Measurements from ENCODE around the gene TRIM68.

The TRIM68 gene

DNA sequence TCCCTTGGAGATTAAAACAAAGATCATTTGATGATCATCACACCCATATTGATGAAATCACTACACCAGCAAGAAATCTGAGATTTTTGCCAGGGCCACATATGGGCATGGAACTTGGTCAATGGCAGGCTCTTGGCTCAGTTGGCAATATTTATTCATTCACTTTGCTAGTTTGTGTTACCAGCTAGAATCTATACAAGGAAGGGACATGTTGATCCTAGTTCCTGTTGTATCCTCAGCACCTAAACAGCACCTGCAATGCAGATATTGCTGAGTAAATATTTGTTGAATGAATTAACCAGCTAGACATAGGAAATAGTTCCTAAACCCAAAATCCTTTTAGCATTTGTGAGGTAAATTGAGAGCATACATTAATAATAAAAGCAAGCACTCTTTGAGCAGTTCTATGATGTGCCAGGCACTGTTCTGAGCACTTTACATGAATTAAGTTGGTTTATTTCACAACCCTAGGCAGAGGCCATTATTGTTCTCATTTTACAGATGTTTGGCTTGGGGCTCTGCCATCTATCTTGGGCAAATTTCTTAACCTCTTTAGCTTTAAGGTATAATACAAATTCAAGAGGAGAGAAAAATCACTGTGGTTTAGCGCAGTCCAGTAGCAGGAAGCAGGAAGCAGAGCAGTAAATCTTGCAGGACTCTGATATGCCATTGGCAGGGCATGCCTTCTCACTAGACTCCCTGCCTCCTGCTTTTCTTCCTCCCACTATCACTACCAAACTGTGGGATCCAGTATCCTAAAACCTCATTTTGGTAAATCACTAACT lies 1.6 kb downstream of the TRIM68 start:
- DNase-seq = no peak

- no peak for DNase-seq
These were observed 3.0 kb downstream of the TRIM68 start for GRCh38 chr11:4605057-4605456.

- DNase-seq = no peak
These were observed 14.3 kb downstream of the TRIM68 start, which contains the start of gene OR52I1 for GRCh38 chr11:4593739-4594138. Gene OR52I1 (plus strand): TSS chr11:4594039. CDS start chr11:4594039, 0 bp downstream.

DNA sequence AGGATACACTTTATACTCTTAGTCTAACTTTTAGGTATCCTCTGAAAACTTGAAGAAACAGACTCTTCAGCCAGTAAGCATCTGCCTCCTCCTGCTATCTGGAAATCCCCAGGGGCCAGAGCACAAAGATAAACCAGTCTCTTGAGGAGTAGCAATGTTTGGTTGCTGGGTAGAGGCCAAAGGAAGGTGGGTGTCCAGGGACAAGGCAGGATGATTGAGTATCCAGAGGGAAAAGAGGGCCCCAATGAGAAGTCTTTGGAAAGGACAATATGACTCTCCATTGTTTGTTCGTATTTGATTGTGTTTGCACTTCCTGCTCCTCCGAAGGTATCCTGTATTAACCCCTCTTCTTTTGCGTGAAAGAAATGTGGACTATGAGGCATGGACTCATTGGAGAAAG lies 19.0 kb downstream of the TRIM68 start:
- DNase-seq = no peak

- DNase-seq = no peak
These were observed 26.6 kb downstream of the TRIM68 start, which contains the start of gene OR52I2 for GRCh38 chr11:4581443-4581842. Gene OR52I2 (plus strand): TSS chr11:4581743.

GRCh38 chr11:4580124-4580523 lies 27.9 kb downstream of the TRIM68 start:
- DNase-seq = no peak

- no peak for DNase-seq
These were observed 29.4 kb downstream of the TRIM68 start for GRCh38 chr11:4578624-4579023.

DNA sequence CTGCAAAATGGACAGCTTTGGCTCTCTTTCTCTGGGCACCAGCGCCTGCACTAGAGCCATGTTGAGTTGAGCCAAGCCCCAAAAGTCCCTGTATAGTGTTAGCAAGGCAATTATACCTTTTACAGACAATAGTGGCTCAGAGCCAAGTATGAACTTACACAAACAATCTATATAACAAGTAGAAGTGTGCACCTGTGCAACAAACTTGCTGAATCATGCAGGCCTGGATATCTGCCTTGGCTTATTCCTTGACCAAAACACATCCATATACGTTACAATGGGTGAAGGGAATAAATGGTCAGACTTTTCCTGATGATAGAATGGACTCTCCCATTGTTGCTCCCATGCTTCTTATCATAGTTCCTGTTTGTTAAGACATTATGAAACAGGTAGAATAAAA lies 30.3 kb downstream of the TRIM68 start:
- DNase-seq = no peak

GRCh38 chr11:4576880-4577279 lies 31.2 kb downstream of the TRIM68 start:
- no peak for DNase-seq

GRCh38 chr11:4569075-4569474 lies 39.0 kb downstream of the TRIM68 start:
- no peak for DNase-seq

- no peak for DNase-seq
These were observed 42.7 kb downstream of the TRIM68 start for GRCh38 chr11:4565371-4565770.

- DNase-seq = no peak
These were observed 47.6 kb downstream of the TRIM68 start for GRCh38 chr11:4560467-4560866.

GRCh38 chr11:4559527-4560440 lies 48.2 kb downstream of the TRIM68 start:
- DNase-seq = no peak

DNA sequence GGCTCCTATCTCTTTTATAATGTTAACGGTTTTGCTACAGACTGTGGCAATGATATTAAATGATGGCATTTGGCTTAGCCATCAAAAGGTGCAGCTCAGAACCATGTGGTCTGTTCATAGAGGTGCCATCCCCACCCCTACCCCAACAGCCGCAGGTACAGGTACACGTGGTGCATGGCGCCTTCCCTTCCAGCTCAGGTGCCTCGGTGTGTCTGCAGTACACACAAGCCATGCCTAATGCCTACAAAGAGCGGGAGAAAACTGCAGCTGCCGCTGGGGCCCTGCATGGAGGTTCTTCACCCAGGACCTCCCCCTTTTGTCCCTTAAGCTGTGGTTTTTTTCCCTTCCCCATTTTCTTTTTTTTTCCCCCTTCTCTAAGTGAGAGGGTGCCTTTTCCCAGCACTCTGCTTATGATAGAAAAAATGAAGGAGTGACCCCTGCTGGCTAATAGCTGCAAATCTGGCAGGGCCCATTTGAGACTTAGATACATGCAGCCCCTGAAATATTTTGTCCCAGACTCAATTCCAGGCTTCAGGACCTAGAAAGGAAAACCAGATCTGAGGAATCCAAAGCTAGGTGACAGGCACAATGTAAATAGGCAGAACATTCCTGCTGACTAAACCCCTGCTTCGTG lies 56.6 kb downstream of the TRIM68 start:
- DNase-seq = no peak

Data from T-helper 9 cell (primary cell).